GM12872 (cell line): ENCODE results near the gene ZFAND5.

ENCODE experiments used
- CTCF ChIP-seq: IDR thresholded peaks from 3 replicates; pipeline ENCODE4 v1.5.1; 2011; ENCODE audit warnings: low read depth, mild to moderate bottlenecking, low read length, moderate library complexity; ENCODE audit not compliant: insufficient read depth

The ZFAND5 gene

GRCh38 chr9:72399391-72399790, 34.4 kb upstream of the ZFAND5 start:
- no peak for TF ChIP-seq CTCF

- TF ChIP-seq CTCF: no peak
These were observed 31.5 kb upstream of the ZFAND5 start for GRCh38 chr9:72396247-72397091.

GRCh38 chr9:72394066-72394465, 29.1 kb upstream of the ZFAND5 start:
- TF ChIP-seq CTCF: no peak

- TF ChIP-seq CTCF: no peak
These were observed 25.9 kb upstream of the ZFAND5 start for GRCh38 chr9:72390907-72391306.

- TF ChIP-seq CTCF: no peak
These were observed 21.2 kb upstream of the ZFAND5 start for GRCh38 chr9:72386186-72386585.

GRCh38 chr9:72384710-72385485, 19.9 kb upstream of the ZFAND5 start:
- TF ChIP-seq CTCF: no peak

GRCh38 chr9:72383978-72384709, 19.1 kb upstream of the ZFAND5 start:
- TF ChIP-seq CTCF: no peak
